RWPE1 (cell line): ENCODE results near the gene SLC39A11.
"Not testable (repeated sequence)": the region's sequence is repeated elsewhere in the genome, so short reads cannot be mapped to it uniquely, and the experiment has no call there.

Source experiments
- CTCF ChIA-PET: fragments of 350-600 bp; sonication (Branson Sonifier 250); formaldehyde crosslinking; extraction: SDS; loops from one replicate; lab custom pipeline; 2021; lab: Yijun Ruan, JAX
- POLR2A ChIA-PET: fragments of 400-600 bp; formaldehyde crosslinking; extraction: SDS; loops from one replicate; lab custom pipeline; 2020; ENCODE audit warnings: antibody characterized with exemption; ENCODE audit not compliant: low non-redundant PET; lab: Yijun Ruan, JAX
- DNase-seq: peaks from one replicate; pipeline ENCODE4 v3.0.0; 2012; ENCODE audit warnings: low spot score
- H3K27ac ChIP-seq: fragments of 450-650 bp; 2 replicates; pipeline ENCODE4 v1.5.1; 2017
- CTCF ChIP-seq: fragments of 450-650 bp; conservative IDR thresholded peaks from 2 replicates; pipeline ENCODE4 v1.5.1; 2017; ENCODE audit warnings: low read depth, mild to moderate bottlenecking

The SLC39A11 gene

GRCh38 chr17:72829883-72830282 lies 262.6 kb downstream of the SLC39A11 start:
- no peak for DNase-seq
- CTCF ChIA-PET = interaction anchor here (0.6 kb wide), 1 partner anchor 386 kb away, joined by 3 read pairs; no protein-coding TSS in a partner anchor
- POLR2A ChIA-PET = no interaction called here
- TF ChIP-seq CTCF = no peak
- H3K27ac ChIP-seq = no peak overlapping the region

- ChIA-PET POLR2A (no interaction called here), CTCF (interaction anchor here (0.8 kb wide), 1 partner anchor 16 kb away, joined by 4 read pairs; no protein-coding TSS in a partner anchor)
- no peak overlapping the region for H3K27ac ChIP-seq
- DNase-seq = peak; percentile 50
- TF ChIP-seq CTCF = no peak
Observed at GRCh38 chr17:72826602-72827001, 265.9 kb downstream of the SLC39A11 start.

GRCh38 chr17:72826059-72826458 lies 266.4 kb downstream of the SLC39A11 start:
- H3K27ac ChIP-seq, DNase-seq, POLR2A ChIA-PET: not testable (repeated sequence)
- CTCF ChIA-PET = interaction anchor here (0.8 kb wide), 1 partner anchor 15 kb away, joined by 4 read pairs; no protein-coding TSS in a partner anchor

GRCh38 chr17:72825218-72825617 lies 267.3 kb downstream of the SLC39A11 start:
- ChIA-PET POLR2A (no interaction called here), CTCF (interaction anchor here (0.7 kb wide), 1 partner anchor 13 kb away, joined by 5 read pairs; no protein-coding TSS in a partner anchor)
- DNase-seq = no peak
- no peak overlapping the region for H3K27ac ChIP-seq
- TF ChIP-seq CTCF = no peak

- DNase-seq, CTCF ChIA-PET, H3K27ac ChIP-seq, POLR2A ChIA-PET: not testable (repeated sequence)
Observed at GRCh38 chr17:72824267-72824666, 268.2 kb downstream of the SLC39A11 start.

GRCh38 chr17:72822358-72823023 lies 270.0 kb downstream of the SLC39A11 start:
- DNase-seq = no peak
- no peak for TF ChIP-seq CTCF
- ChIA-PET POLR2A (no interaction called here), CTCF (no interaction called here)
- no peak overlapping the region for H3K27ac ChIP-seq

- ChIA-PET CTCF (interaction anchor here (0.7 kb wide), 1 partner anchor 17 kb away, joined by 3 read pairs; no protein-coding TSS in a partner anchor), POLR2A (no interaction called here)
- no peak for TF ChIP-seq CTCF
- DNase-seq = no peak
- H3K27ac ChIP-seq = no peak overlapping the region
Observed at GRCh38 chr17:72816406-72816805, 276.1 kb downstream of the SLC39A11 start.
